B cell (primary cell): ENCODE results near the gene COPZ1. TPM values are rescaled to one million over a fixed set of nuclear protein-coding genes. Genes with fewer than 3 reads are reported as not detected.
A peak's percentile ranks its signal among the peaks of the same experiment; 100 is the strongest.

Experiments used
- ATAC-seq: fragments of 200-7000 bp; cut with Tn5 transposase; one replicate; pipeline ENCODE4 v1.10.0; 2021; ENCODE audit warnings: low read depth, mild to moderate bottlenecking, moderate number of reproducible peaks, moderate library complexity
- CTCF ChIA-PET: fragments of 350-600 bp; sonication (Branson Sonifier 250); formaldehyde crosslinking; loops from one replicate; lab custom pipeline; 2021; ENCODE audit warnings: antibody characterized with exemption, inconsistent platforms; lab: Charles Lee
- POLR2A ChIA-PET: fragments of 350-600 bp; sonication (Branson Sonifier 250); formaldehyde crosslinking; loops from one replicate; lab custom pipeline; 2021; ENCODE audit warnings: antibody characterized with exemption; lab: Charles Lee
- DNase-seq: peaks from one replicate; pipeline ENCODE4 v3.0.0; 2013
- H2AFZ ChIP-seq: 2 replicates; pipeline ENCODE4 v1.6.1; 2012; ENCODE audit warnings: mild to moderate bottlenecking, low read depth, low read length; ENCODE audit not compliant: insufficient read depth, poor library complexity, severe bottlenecking
- H3K27ac ChIP-seq, 2 donors: 1 replicate in 1 of 2; 2 replicates in 1 of 2; pipeline ENCODE4 v1.5.1; 2012 to 2013; ENCODE audit warnings: low read length in 2 of 2, mild to moderate bottlenecking in 2 of 2, moderate library complexity in 1 of 2
- H3K27me3 ChIP-seq, 4 experiments: fragments of 200-600 bp in 1 of 4; sonication (generic) in 1 of 4; replicated peaks in 1 of 4; 1 replicate in 2 of 4; 2 replicates in 2 of 4; pipeline versions ENCODE4 v1.6.1 to v1.7.0; 2013 to 2016; ENCODE audit warnings: low read length in 3 of 4, mild to moderate bottlenecking in 2 of 4, mixed read lengths in 1 of 4, moderate library complexity in 1 of 4; ENCODE audit not compliant: insufficient read depth in 4 of 4, control insufficient read depth in 3 of 4; ENCODE audit errors: control extremely low read depth in 1 of 4
- H3K36me3 ChIP-seq, 2 experiments: replicated peaks in 1 of 2; 1 replicate in 1 of 2; 2 replicates in 1 of 2; pipeline versions ENCODE4 v1.6.1 to v1.7.1; 2013; ENCODE audit warnings: low read length in 1 of 2; ENCODE audit not compliant: insufficient read depth in 2 of 2, control insufficient read depth in 1 of 2; ENCODE audit errors: control extremely low read depth in 1 of 2, extremely low read depth in 1 of 2
- H3K4me1 ChIP-seq, 2 donors: fragments of 200-600 bp in 1 of 2; sonication (generic) in 1 of 2; 1 replicate in 1 of 2; 2 replicates in 1 of 2; pipeline versions ENCODE4 v1.5.1 to v1.6.1; 2013 to 2017; ENCODE audit warnings: low read length in 2 of 2; ENCODE audit not compliant: control insufficient read depth in 2 of 2, insufficient read depth in 2 of 2
- H3K4me2 ChIP-seq: replicated peaks from 2 replicates; pipeline ENCODE3; 2012; ENCODE audit warnings: mild to moderate bottlenecking, low read depth, low read length; ENCODE audit not compliant: poor library complexity, severe bottlenecking
- H3K4me3 ChIP-seq, 5 experiments: fragments of 200-600 bp in 1 of 5; sonication (generic) in 1 of 5; 1 replicate in 3 of 5; 2 replicates in 2 of 5; pipeline versions ENCODE4 v1.5.1 to v1.7.0; 2011 to 2016; ENCODE audit warnings: low read length in 4 of 5, mild to moderate bottlenecking in 4 of 5, low read depth in 2 of 5, control low read depth in 1 of 5, moderate library complexity in 1 of 5; ENCODE audit not compliant: insufficient read depth in 1 of 5; ENCODE audit errors: control extremely low read depth in 1 of 5, extremely low read depth in 1 of 5
- H3K79me2 ChIP-seq: fragments of 200-600 bp; sonication (generic); one replicate; pipeline ENCODE4 v1.6.0; 2016; ENCODE audit warnings: low read length; ENCODE audit not compliant: control insufficient read depth, insufficient read depth
- H3K9ac ChIP-seq: fragments of 200-600 bp; sonication (generic); 2 replicates; pipeline ENCODE4 v1.6.1; 2017; ENCODE audit warnings: mild to moderate bottlenecking, low read length, moderate library complexity
- H3K9me3 ChIP-seq, 3 donors: one replicate each; pipeline versions ENCODE4 v1.6.1 to v1.7.1; 2013; ENCODE audit warnings: low read length in 2 of 3; ENCODE audit not compliant: control insufficient read depth in 2 of 3, insufficient read depth in 1 of 3; ENCODE audit errors: control extremely low read depth in 1 of 3
- H4K20me1 ChIP-seq: 2 replicates; pipeline ENCODE4 v1.6.0; 2012; ENCODE audit warnings: mild to moderate bottlenecking, low read length; ENCODE audit not compliant: insufficient read depth, control insufficient read depth, poor library complexity, severe bottlenecking
- H3K27ac Mint-ChIP-seq: one replicate; pipeline ENCODE4 v1.8.0; 2021; ENCODE audit warnings: mixed read lengths
- H3K27me3 Mint-ChIP-seq: one replicate; pipeline ENCODE4 v1.8.0; 2021; ENCODE audit warnings: mixed read lengths
- H3K4me1 Mint-ChIP-seq: one replicate; pipeline ENCODE4 v1.8.0; 2021; ENCODE audit warnings: mixed read lengths
- H3K4me3 Mint-ChIP-seq: one replicate; pipeline ENCODE4 v1.8.0; 2021; ENCODE audit warnings: mixed read lengths
- H3K9me3 Mint-ChIP-seq: one replicate; pipeline ENCODE4 v1.8.0; 2022; ENCODE audit warnings: mixed read lengths; ENCODE audit not compliant: insufficient read depth
- EZH2 ChIP-seq: IDR thresholded peaks from 2 replicates; pipeline ENCODE4 v1.6.1; 2012; ENCODE audit warnings: borderline replicate concordance, low read depth, mild to moderate bottlenecking, moderate library complexity, low read length; ENCODE audit not compliant: insufficient read depth, poor library complexity, severe bottlenecking
- WGBS: methylation state at CpG from one replicate; pipeline ENCODE4 v1.1.5; 2013; ENCODE audit warnings: missing lambda C conversion rate; ENCODE audit not compliant: insufficient coverage; 5-methylcytosine and 5-hydroxymethylcytosine counted together
- intact Hi-C: fragments of 100-400 bp; cut with micrococcal nuclease; formaldehyde crosslinking; loops from one replicate; pipeline ENCODE4 v1.10.0; 2022
- polyA plus RNA-seq: library from polyadenylated mRNA; depleted of rRNA; stranded (reverse); fragments of >200 nt; gene quantifications from 2 replicates; pipeline ENCODE4 v1.2.3, GENCODE V29; 2012
- total RNA-seq, 2 donors: library from RNA; stranded (reverse); fragments of 120-200 nt in 1 of 2; gene quantifications; 1 replicate in 1 of 2; 2 replicates in 1 of 2; pipeline versions ENCODE4 v1.2.3 to v1.2.4, GENCODE V29; 2013 to 2022
- TF ChIP-seq, protein P1 (sequence below): fragments of 200-600 bp; IDR thresholded peaks from one replicate; pipeline ENCODE4 v1.8.0; 2022; ENCODE audit warnings: antibody characterized with exemption, mild to moderate bottlenecking

Gene COPZ1
- total and polyA plus RNA-seq, 2 donors (not counting 1 experiment from before 2014, with no cell fraction given): 54.9 to 72.1 TPM

GRCh38 chr12:54381136-54381535 lies 56.2 kb downstream of the COPZ1 start:
- H3K4me3 Mint-ChIP-seq: no peak overlapping the region
- Histone ChIP-seq H3K9ac (no peak overlapping the region), H4K20me1 (peaks cover 8% of the 10 kb centered on the region), H3K4me3 (no peak overlapping the region), H3K4me2 (no peak overlapping the region), H3K79me2 (peaks cover 35% of the 10 kb centered on the region), H3K27me3 (no peaks in the 10 kb centered on the region), H3K9me3 (no peaks in the 10 kb centered on the region), H3K27ac (no peak overlapping the region), H2AFZ (no peak overlapping the region), H3K4me1 (peaks cover 42 to 60% of the 10 kb centered on the region in 2 donors), H3K36me3 (peaks cover 0 to 23% of the 10 kb centered on the region in 2 experiments)
- no peaks in the 10 kb centered on the region for H3K9me3 Mint-ChIP-seq
- ChIA-PET CTCF (interaction anchor here (0.6 to 5.0 kb wide), 20 partner anchors 10 to 186 kb away, joined by 3 to 49 read pairs (median 16); partner anchors contain the start of gene COPZ1), POLR2A (interaction anchor here (0.7 kb wide), 1 partner anchor 22 kb away, joined by 4 read pairs; no protein-coding TSS in a partner anchor)
- no peaks in the 10 kb centered on the region for H3K27me3 Mint-ChIP-seq
- peaks cover 47% of the 10 kb centered on the region for H3K4me1 Mint-ChIP-seq
- DNase-seq: no peak
- TF ChIP-seq, protein P1, sequence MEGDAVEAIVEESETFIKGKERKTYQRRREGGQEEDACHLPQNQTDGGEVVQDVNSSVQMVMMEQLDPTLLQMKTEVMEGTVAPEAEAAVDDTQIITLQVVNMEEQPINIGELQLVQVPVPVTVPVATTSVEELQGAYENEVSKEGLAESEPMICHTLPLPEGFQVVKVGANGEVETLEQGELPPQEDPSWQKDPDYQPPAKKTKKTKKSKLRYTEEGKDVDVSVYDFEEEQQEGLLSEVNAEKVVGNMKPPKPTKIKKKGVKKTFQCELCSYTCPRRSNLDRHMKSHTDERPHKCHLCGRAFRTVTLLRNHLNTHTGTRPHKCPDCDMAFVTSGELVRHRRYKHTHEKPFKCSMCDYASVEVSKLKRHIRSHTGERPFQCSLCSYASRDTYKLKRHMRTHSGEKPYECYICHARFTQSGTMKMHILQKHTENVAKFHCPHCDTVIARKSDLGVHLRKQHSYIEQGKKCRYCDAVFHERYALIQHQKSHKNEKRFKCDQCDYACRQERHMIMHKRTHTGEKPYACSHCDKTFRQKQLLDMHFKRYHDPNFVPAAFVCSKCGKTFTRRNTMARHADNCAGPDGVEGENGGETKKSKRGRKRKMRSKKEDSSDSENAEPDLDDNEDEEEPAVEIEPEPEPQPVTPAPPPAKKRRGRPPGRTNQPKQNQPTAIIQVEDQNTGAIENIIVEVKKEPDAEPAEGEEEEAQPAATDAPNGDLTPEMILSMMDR: no peak
- no peak for TF ChIP-seq EZH2
- no peak for ATAC-seq
- intact Hi-C loops: no loop called here
- peak overlapping the region; percentile 37 for H3K27ac Mint-ChIP-seq
- no CpG with 5 or more reads among the region's 4 CpGs for WGBS

- H3K9me3 Mint-ChIP-seq: no peaks in the 10 kb centered on the region
- no peak overlapping the region for H3K4me3 ChIP-seq
- no peaks in the 10 kb centered on the region for H3K27me3 ChIP-seq
- no peaks in the 10 kb centered on the region for H3K27me3 Mint-ChIP-seq
- TF ChIP-seq, protein P1: no peak
- TF ChIP-seq EZH2: no peak
- peaks cover 62% of the 10 kb centered on the region for H3K4me1 Mint-ChIP-seq
- peak overlapping the region; percentile 21 for H3K4me2 ChIP-seq
- ATAC-seq: no peak
- peaks cover 6% of the 10 kb centered on the region for H4K20me1 ChIP-seq
- 97% methylated on average over 3 of the region's 3 CpGs for WGBS
- peak overlapping the region; percentile 75 to 85 for H3K27ac ChIP-seq
- no peak overlapping the region for H3K4me3 Mint-ChIP-seq
- no peak overlapping the region for H2AFZ ChIP-seq
- ChIA-PET POLR2A (interaction anchor here (0.6 kb wide), 1 partner anchor 28 kb away, joined by 4 read pairs; no protein-coding TSS in a partner anchor), CTCF (interaction anchor here (0.9 to 2.9 kb wide), 7 partner anchors 12 to 175 kb away, joined by 3 to 11 read pairs (median 6); no protein-coding TSS in a partner anchor)
- peaks cover 27% of the 10 kb centered on the region for H3K79me2 ChIP-seq
- H3K27ac Mint-ChIP-seq: peak overlapping the region; percentile 80
- peaks cover 60 to 76% of the 10 kb centered on the region in 2 donors for H3K4me1 ChIP-seq
- H3K9me3 ChIP-seq: no peaks in the 10 kb centered on the region
- H3K36me3 ChIP-seq: peaks cover 0 to 15% of the 10 kb centered on the region in 2 experiments
- no peak for DNase-seq
- intact Hi-C loops: no loop called here
- H3K9ac ChIP-seq: no peak overlapping the region
Observed at GRCh38 chr12:54383041-54383609, 58.2 kb downstream of the COPZ1 start.
